ENCODE results near the gene SRF.
A peak's percentile ranks its signal among the peaks of the same experiment; 100 is the strongest.

SRF gene

DNA sequence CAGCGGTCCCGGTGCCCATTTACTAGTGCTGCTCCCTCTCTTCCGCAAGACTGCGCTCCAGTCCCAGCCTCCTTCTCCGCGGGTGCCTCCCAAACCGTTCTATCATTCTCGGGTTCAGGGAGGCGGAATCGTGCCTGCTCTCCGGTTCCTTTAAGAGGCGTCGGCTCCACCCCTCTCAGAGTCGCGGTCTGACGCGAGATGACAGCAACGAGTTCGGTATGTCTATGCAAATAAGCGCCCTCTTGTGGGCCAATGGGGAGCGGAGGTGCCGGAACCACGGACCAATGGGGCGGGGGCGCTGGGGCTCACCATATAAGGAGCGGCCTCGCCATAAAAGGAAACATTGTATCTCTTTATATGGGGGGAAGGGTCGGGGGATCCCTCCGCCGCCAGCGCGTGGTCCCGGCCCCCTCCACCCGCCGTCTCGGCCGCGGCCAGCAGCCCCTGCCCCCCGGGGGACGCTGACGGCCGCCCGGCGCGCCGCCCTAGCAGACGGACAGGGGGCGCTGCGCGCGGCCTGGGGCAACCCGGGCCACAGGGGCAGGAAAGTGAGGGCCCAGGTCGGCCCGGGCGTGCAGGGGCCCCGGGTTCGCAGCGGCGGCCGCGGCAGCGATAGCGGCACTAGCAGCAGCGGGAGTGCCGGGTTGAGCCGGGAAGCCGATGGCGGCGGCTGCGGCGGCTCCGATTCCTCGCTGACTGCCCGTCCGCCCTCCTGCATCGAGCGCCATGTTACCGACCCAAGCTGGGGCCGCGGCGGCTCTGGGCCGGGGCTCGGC, at the start of gene SRF:
TSS of gene SRF (plus strand) at position 339 of the 776 bp plus-strand sequence. CDS start at position 727, 388 bp downstream.
- H3K27ac Mint-ChIP-seq = peak within 1 kb of the TSS; percentile 98
- DNase-seq = peak; percentile 99
- H3K9me3 Mint-ChIP-seq = no peaks in the 10 kb centered on the region
- TF ChIP-seq, protein P1, sequence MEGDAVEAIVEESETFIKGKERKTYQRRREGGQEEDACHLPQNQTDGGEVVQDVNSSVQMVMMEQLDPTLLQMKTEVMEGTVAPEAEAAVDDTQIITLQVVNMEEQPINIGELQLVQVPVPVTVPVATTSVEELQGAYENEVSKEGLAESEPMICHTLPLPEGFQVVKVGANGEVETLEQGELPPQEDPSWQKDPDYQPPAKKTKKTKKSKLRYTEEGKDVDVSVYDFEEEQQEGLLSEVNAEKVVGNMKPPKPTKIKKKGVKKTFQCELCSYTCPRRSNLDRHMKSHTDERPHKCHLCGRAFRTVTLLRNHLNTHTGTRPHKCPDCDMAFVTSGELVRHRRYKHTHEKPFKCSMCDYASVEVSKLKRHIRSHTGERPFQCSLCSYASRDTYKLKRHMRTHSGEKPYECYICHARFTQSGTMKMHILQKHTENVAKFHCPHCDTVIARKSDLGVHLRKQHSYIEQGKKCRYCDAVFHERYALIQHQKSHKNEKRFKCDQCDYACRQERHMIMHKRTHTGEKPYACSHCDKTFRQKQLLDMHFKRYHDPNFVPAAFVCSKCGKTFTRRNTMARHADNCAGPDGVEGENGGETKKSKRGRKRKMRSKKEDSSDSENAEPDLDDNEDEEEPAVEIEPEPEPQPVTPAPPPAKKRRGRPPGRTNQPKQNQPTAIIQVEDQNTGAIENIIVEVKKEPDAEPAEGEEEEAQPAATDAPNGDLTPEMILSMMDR (IDR thresholded peaks at IDR 0.05) = peak; percentile 41
- H3K4me3 Mint-ChIP-seq = peak within 1 kb of the TSS; percentile 94
- H3K27me3 Mint-ChIP-seq (ENCODE audit: low read depth, poor library complexity) = peaks cover 6% of the 10 kb centered on the region
- peaks cover 10% of the 10 kb centered on the region for H3K36me3 Mint-ChIP-seq (ENCODE audit: low read depth)
- peaks cover 52% of the 10 kb centered on the region for H3K4me1 Mint-ChIP-seq

DNA sequence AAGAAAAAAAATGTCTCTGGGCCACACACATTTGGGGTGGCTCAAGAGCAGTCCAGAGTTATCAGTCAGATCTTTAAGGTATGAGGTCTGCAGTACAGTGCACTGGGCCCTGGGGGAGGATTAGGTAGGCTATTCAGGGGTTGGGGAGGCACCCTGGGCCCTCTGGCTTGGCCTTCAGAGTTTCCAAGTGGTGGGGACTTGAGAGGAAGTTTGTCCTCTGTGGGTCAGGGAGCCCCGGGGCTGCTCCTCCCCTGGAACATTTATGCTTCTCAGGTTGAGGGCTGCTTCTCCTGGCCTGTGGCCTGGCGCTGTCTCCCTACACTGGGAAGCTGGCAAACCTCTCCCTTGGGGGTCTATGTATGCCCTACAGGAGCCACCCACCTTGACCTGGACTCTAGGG, 48.9 kb upstream of the SRF start:
- H3K27me3 Mint-ChIP-seq (ENCODE audit: low read depth, poor library complexity) = peaks cover 6% of the 10 kb centered on the region
- DNase-seq = no peak
- H3K36me3 Mint-ChIP-seq (ENCODE audit: low read depth) = peaks cover 7% of the 10 kb centered on the region
- H3K9me3 Mint-ChIP-seq = no peaks in the 10 kb centered on the region
- peaks cover 70% of the 10 kb centered on the region for H3K4me1 Mint-ChIP-seq
- no peak overlapping the region for H3K4me3 Mint-ChIP-seq
- H3K27ac Mint-ChIP-seq = peak overlapping the region; percentile 98
- TF ChIP-seq, protein P1 (IDR thresholded peaks at IDR 0.05) = no peak

GRCh38 chr6:43123461-43124314, 47.4 kb upstream of the SRF start:
- no peak for DNase-seq
- H3K4me3 Mint-ChIP-seq = no peak overlapping the region
- TF ChIP-seq, protein P1 (IDR thresholded peaks at IDR 0.05) = no peak
- H3K4me1 Mint-ChIP-seq = peaks cover 70% of the 10 kb centered on the region
- H3K9me3 Mint-ChIP-seq = no peaks in the 10 kb centered on the region
- H3K36me3 Mint-ChIP-seq (ENCODE audit: low read depth) = peaks cover 4% of the 10 kb centered on the region
- H3K27me3 Mint-ChIP-seq (ENCODE audit: low read depth, poor library complexity) = peaks cover 6% of the 10 kb centered on the region
- H3K27ac Mint-ChIP-seq = peak overlapping the region; percentile 98

- peaks cover 4% of the 10 kb centered on the region for H3K36me3 Mint-ChIP-seq (ENCODE audit: low read depth)
Measured at GRCh38 chr6:43124481-43124880, 46.6 kb upstream of the SRF start.

GRCh38 chr6:43125119-43125518, 46.0 kb upstream of the SRF start:
- H3K4me3 Mint-ChIP-seq = no peak overlapping the region
- H3K27me3 Mint-ChIP-seq (ENCODE audit: low read depth, poor library complexity) = peaks cover 6% of the 10 kb centered on the region
- H3K9me3 Mint-ChIP-seq = no peaks in the 10 kb centered on the region
- peak overlapping the region; percentile 51 for H3K27ac Mint-ChIP-seq
- no peak for DNase-seq
- peaks cover 63% of the 10 kb centered on the region for H3K4me1 Mint-ChIP-seq
- H3K36me3 Mint-ChIP-seq (ENCODE audit: low read depth) = peaks cover 5% of the 10 kb centered on the region
- TF ChIP-seq, protein P1 (IDR thresholded peaks at IDR 0.05) = no peak

More at GRCh38 chr6:43124481-43124880, 46.6 kb upstream of the SRF start:
- H3K9me3 Mint-ChIP-seq = no peaks in the 10 kb centered on the region
- peaks cover 6% of the 10 kb centered on the region for H3K27me3 Mint-ChIP-seq (ENCODE audit: low read depth, poor library complexity)
- TF ChIP-seq, protein P1 (IDR thresholded peaks at IDR 0.05) = no peak
- peaks cover 70% of the 10 kb centered on the region for H3K4me1 Mint-ChIP-seq
- H3K27ac Mint-ChIP-seq = no peak overlapping the region
- DNase-seq = no peak
- no peak overlapping the region for H3K4me3 Mint-ChIP-seq

Measured in nephron progenitor cell (in vitro differentiated cells).